ENCODE data around the gene LRRC4C.

LRRC4C gene

DNA sequence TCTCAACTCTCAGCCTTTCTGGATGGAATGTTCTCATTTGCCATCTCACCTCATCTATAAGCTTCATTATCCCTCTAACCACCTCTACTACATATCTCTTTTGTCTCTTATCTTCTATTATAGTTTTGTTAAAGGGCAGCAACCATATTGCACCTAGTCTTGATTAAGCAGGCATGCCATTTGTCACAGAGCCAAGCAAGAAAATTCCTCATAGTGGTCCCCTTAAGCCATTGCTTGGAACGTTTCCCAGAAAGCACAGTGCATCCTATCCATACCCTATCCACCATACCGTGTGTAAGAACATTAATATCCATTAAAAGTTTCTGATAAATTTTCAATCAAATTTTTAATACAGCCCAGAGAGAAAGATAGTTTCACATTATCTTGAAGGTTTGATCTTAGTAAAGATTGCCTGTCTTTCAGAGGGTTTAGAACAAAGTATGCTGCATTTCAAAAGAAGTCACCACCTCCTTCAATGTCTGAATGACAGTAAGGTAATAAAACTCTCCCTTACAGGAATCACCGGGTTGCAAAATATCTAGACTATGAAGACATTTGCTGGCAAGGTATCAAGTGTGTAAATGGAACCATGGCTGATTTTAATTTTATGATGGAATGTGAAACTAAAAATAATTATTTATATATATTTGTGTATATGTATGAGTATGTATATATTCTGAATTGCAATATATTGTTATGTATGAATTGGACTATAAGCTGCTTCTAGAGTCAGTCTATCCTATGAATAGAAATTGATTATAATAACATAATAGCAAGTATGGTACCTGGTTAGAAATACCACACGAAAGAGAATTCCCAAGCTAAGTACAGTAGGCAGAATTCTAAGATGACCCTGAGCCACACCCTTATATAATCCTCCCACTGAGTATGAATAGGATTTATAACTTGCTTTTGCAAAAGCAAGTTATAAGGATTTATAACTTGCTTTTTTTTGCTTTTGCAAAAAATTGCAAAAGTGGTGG is 1296.3 kb downstream of the LRRC4C start:
- DNase-seq (ENCODE audit: low spot score), result no peak

- DNase-seq (ENCODE audit: low spot score), result no peak
Measured at GRCh38 chr11:40161854-40162410, 1297.5 kb downstream of the LRRC4C start.

- DNase-seq (ENCODE audit: low spot score), result no peak
Measured at GRCh38 chr11:40160418-40160817, 1299.0 kb downstream of the LRRC4C start.

- DNase-seq (ENCODE audit: low spot score), result no peak
Measured at GRCh38 chr11:40149721-40150120, 1309.7 kb downstream of the LRRC4C start.

DNA sequence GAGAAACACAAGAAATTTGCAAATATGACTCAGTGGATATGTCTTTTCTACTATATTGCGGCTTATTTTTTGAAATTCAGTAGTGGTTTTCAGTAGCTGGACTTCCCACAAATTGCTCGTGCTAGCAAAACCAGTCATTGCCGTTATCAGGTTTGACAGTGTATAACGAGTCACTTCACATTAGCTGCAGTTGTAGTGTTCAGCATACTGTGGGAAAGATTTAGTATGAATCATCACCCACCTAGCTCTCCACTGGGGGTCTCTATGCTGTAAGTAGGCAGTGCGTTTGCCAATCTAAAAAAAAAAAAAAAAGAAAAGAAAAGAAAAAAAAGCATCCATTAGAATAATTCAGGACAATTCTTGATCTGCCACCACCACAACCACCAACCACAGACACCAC is 1318.9 kb downstream of the LRRC4C start:
- DNase-seq (ENCODE audit: low spot score), result no peak

DNA sequence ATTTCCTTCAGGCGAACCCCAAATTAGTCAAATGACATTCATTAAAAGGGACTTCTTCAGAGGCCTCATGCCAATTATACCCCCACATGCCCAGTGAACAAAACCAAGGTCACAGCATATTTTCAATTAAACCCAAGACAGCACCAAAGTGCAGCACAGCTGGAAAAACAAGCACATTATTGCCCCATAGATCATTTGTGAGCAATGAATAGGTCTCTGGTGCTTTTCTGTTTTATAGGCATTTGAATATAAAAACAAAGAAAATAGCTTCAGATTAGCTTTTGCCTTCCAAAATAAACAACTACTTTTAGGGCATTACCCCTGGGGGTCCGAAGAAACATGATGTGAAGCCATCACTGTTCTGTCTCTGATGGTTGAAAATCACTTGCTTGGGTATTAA is 1319.9 kb downstream of the LRRC4C start:
- no peak for DNase-seq (ENCODE audit: low spot score)

DNA sequence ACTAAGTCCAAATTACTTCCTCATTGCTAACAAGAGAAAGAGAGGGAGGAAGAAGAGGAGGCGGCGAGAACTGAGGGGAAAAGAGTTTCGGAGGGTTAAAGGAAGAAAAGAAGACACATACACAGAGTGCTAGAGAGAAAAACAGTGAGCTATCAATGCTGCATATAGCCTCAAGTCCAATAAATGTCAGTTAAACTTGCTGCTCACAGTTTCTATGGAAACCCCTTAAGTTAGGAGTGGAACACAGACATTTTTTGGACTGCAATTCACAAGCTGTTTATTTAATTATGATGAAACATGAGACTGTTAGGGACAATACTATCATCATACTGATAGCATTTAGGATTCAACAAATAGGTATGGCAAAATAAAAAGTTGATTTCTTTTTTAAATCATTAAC is 1320.4 kb downstream of the LRRC4C start:
- no peak for DNase-seq (ENCODE audit: low spot score)

- no peak for DNase-seq (ENCODE audit: low spot score)
Measured at GRCh38 chr11:40134820-40135570, 1324.5 kb downstream of the LRRC4C start.

- no peak for DNase-seq (ENCODE audit: low spot score)
Measured at GRCh38 chr11:40133498-40133897, 1326.0 kb downstream of the LRRC4C start.

GRCh38 chr11:40132912-40133311 is 1326.5 kb downstream of the LRRC4C start:
- DNase-seq (ENCODE audit: low spot score), result no peak

DNA sequence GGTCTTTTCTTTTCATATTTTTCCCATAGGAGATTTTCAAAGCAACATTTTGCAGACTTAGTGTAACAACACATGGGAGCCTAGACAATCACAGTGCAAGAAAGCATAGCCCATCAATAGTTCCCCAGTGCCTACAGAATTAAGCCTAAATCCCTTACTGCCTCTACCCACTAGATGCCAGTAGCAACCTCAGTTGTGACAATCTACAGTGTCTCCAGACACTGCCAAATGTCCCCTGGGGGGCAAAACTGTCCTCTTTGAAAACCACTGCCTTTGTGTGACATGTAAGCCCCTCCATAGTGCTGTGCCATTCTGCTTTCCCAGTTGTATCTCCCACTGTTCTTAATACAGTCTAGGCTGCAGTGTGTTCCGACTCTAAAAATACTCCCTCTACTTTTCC is 1329.0 kb downstream of the LRRC4C start:
- no peak for DNase-seq (ENCODE audit: low spot score)

- no peak for DNase-seq (ENCODE audit: low spot score)
Measured at GRCh38 chr11:40129266-40129665, 1330.2 kb downstream of the LRRC4C start.

- no peak for DNase-seq (ENCODE audit: low spot score)
Measured at GRCh38 chr11:40125054-40125453, 1334.4 kb downstream of the LRRC4C start.

GRCh38 chr11:40119661-40120060 is 1339.8 kb downstream of the LRRC4C start:
- DNase-seq (ENCODE audit: low spot score), result no peak

DNA sequence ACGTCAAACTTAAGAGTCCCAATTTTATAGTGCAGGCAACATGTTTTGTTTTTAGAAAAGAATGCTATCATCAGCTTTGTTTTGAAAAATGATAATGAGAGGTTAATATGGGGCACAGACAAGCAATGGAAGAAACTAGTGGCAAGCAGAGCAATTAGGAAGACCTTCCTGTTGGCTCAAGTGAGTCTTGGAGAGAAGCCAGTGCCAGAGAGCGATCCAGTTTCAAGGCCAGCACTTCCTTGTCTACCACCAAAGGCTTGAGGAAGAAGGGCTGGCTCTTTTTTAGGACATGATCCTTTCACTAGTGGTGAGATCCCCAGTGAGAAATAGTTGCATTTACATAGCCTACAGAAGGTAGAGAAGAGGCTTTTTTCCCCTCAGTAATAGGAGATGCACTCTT is 1340.7 kb downstream of the LRRC4C start:
- DNase-seq (ENCODE audit: low spot score), result no peak

DNA sequence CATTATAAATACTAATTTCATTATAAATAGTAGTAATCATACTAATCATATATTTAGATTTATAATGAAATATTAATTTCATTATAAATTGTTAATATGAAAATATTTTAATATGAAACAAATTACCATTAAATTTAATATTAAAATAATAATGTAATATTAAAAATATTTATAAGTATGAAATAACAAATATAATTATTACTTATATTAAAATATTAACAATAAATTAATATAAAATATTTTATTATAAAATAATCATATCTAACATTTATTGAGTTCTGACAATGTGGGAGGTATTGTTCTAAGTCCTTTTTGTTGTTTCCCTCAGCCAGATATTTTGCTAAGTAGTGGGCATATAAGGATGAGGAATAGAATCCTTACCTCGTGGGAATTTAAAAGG is 1341.4 kb downstream of the LRRC4C start:
- DNase-seq (ENCODE audit: low spot score), result no peak

DNA sequence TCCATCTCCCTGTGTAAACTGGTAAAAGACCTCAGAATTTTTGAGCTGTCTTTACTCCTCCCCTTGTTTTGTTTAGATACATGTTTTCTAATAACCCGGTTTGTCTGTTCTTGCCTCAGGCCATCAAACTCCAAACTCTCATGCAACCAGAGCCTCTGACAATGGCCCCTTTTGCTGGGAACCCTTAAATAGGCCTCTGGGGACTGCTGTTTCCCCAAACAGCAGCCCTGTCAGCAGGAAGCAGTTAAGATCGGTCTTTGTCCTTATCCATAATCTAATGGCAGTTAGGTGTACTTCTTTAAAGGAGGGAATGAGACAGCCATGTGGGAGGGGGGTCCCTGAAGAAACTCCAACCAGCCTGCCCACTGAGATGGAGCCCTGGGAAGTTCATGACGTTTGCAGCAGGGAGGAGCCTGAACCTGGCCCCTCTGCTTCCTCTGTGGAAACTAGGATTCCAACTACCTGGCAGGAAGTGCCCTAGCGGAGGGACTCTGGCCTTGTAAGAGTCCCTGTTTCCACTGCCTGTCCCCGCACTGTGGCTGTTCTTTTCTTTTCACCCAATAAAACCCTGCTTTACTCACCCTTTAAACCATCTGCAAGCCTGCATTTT is 1354.4 kb downstream of the LRRC4C start:
- no peak for DNase-seq (ENCODE audit: low spot score)

GRCh38 chr11:40100781-40101180 is 1358.7 kb downstream of the LRRC4C start:
- DNase-seq (ENCODE audit: low spot score), result no peak

- DNase-seq (ENCODE audit: low spot score), result no peak
Measured at GRCh38 chr11:40100162-40100553, 1359.3 kb downstream of the LRRC4C start.

GRCh38 chr11:40099426-40100161 is 1359.9 kb downstream of the LRRC4C start:
- no peak for DNase-seq (ENCODE audit: low spot score)

DNA sequence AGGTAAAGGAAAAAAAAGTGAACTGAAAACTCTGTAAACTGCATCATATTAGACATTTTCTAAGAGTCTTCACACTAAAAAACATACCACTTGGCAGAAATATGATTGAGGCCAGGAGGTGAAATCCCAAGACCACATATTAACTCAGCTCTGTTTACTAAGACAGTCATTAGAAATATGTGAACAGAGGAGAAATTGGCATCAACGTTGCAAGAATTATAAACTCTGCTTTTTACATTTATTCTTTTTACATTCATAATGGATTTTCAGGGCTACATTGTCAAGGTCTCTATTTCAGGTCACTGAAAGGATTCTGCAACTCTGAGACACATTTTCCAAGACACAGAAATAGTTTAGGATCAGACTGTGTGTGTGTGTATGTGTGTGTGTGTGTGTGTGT is 1364.0 kb downstream of the LRRC4C start:
- DNase-seq (ENCODE audit: low spot score), result no peak

DNA sequence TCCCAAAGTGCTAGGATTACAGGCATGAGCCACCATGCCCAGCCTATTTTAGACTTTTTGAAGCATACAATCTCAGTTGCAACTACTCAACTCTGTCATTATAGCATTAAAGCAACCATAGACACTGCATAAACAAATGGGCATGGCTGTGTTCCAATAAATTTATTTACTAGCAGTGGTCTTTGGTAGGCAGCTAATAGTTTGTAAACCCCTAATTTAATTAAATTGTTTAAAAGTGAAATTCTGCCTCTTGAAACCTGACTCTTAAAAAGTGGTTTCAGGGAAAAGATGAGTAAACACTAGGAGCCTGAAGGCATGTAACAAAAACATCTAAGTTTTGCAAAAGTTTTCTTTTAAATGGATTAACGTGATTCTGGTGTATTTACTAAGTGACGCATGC is 1364.5 kb downstream of the LRRC4C start:
- no peak for DNase-seq (ENCODE audit: low spot score)
